Measurements from ENCODE around the gene NT5DC1. TPM values are rescaled to one million over a fixed set of nuclear protein-coding genes. Genes with fewer than 3 reads are reported as not detected.

The NT5DC1 gene
- total RNA-seq, 4 donors from 2014 or later = 5.0 to 34.5 (median 21.0) TPM

DNA sequence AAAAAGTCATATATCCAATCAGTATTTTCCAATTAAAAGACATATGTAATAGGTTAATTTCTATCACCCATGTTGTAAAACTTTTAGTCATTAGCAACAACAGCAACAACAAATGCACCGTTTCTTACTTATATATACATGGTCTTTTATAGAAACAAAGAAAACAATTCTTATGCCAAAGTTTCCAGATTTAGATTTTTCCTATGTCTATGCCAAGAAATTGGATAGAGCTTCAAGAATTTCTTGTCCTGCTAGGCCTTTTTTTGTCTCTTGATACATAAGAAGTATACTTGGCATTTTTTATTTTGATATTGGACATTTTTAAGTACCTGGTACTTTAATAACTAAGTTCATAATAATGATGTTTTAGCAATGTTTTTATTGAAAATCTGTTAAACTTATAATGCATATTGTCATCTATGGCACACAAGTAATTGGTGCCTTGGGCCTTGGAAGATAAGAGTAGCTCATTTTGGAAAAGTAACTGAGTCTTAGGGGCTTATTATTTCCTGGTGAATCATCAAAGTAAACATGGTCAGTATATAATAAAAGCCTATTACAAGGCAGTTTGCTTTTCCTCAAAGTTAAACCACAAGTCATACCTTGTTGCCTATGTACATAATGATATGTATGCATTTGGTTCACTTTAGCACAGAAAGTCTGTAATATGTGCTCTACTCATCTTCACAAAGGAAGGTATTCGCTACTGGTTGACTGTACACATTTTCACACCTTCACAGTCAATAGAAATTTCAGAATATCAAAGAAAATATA lies 29.9 kb upstream of the NT5DC1 start:
- Histone ChIP-seq H3K4me1 (no peaks in the 10 kb centered on the region), H3K4me3 (no peak overlapping the region), H3K9me3 (no peaks in the 10 kb centered on the region), H3K27ac (no peak overlapping the region), H3K36me3 (no peaks in the 10 kb centered on the region), H3K27me3 (no peaks in the 10 kb centered on the region)
- DNase-seq = no peak
- TF ChIP-seq POLR2A (IDR thresholded peaks at IDR 0.05) (no peak), CTCF (IDR thresholded peaks at IDR 0.05) (no peak)

GRCh38 chr6:116072368-116072767 lies 28.3 kb upstream of the NT5DC1 start:
- H3K9me3 ChIP-seq = no peaks in the 10 kb centered on the region
- H3K4me3 ChIP-seq = no peak overlapping the region
- no peak for DNase-seq
- H3K4me1 ChIP-seq = no peaks in the 10 kb centered on the region
- H3K36me3 ChIP-seq = no peaks in the 10 kb centered on the region
- H3K27ac ChIP-seq = no peak overlapping the region
- no peak for TF ChIP-seq CTCF (IDR thresholded peaks at IDR 0.05)
- H3K27me3 ChIP-seq = no peaks in the 10 kb centered on the region

DNA sequence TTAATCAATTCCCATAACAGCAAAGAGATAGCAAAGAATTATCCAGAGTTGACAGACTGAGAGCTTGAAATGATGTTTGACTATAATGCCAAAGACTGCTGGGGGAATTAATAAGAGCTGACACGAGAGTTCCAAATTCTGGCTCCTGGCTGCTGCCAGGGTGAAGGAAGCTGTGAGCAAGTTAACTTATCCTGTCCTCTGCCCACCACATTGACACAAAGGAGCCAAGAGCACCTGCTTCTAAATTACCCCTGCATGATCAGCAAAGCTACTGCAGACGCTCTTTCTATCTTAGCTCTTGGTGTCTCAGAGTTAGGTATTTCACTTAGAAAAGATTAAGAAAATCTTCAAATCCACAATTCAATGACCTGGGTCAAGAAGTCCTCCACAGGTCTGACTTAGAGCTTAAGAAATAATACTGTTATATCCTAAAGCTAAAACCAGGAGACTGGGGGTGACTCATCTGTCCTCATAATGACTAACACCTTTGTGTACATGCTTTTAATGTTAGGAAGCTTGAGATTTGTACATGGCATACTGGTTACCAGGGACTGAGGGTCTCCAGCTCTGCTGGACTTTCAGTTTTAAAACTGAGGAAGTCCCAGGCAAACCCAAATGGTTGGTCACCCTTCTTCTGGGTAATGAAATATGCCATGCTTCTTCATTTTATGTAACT lies 26.8 kb upstream of the NT5DC1 start:
- no peaks in the 10 kb centered on the region for H3K4me1 ChIP-seq
- no peaks in the 10 kb centered on the region for H3K9me3 ChIP-seq
- TF ChIP-seq CTCF (IDR thresholded peaks at IDR 0.05) (no peak), POLR2A (IDR thresholded peaks at IDR 0.05) (no peak)
- H3K4me3 ChIP-seq = no peak overlapping the region
- no peaks in the 10 kb centered on the region for H3K27me3 ChIP-seq
- H3K27ac ChIP-seq = no peak overlapping the region
- DNase-seq = no peak
- H3K36me3 ChIP-seq = no peaks in the 10 kb centered on the region

DNA sequence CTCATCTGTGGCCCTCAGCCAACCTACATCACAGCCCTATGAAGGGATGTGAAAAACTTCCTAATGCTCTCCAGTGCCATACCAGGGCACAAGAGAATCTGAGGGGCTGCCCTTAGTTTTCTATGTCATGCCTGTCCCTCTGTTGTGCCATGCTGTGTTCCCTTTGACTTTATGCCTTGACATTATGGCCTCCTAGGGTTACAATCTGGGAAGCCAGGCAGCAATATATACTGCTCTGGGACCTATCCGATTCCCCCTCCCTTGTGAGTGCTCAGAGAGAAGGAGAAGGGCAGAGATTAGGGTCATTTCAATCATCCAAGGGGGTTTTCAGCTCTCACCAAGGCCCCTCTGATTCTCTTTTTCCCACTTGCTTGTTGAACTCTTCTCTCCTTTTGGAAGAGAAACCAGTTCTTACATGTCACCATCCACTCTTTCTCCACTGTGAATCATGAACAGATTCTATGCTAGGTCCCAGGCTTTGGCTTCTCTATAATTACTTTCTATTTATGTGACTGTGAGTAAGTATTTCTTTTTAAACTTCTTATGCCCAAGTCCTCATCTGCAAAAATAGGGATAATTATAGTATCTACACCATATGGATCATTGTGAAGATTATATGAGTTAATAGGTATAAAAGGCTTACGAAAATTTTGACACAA lies 25.8 kb upstream of the NT5DC1 start:
- Histone ChIP-seq H3K27me3 (no peaks in the 10 kb centered on the region), H3K36me3 (no peaks in the 10 kb centered on the region), H3K27ac (no peak overlapping the region), H3K4me1 (no peaks in the 10 kb centered on the region), H3K4me3 (no peak overlapping the region), H3K9me3 (no peaks in the 10 kb centered on the region)
- DNase-seq = no peak
- TF ChIP-seq POLR2A (IDR thresholded peaks at IDR 0.05) (no peak), CTCF (IDR thresholded peaks at IDR 0.05) (no peak)

- no peak overlapping the region for H3K4me3 ChIP-seq
- DNase-seq = no peak
- H3K27ac ChIP-seq = no peak overlapping the region
- no peaks in the 10 kb centered on the region for H3K27me3 ChIP-seq
- no peaks in the 10 kb centered on the region for H3K36me3 ChIP-seq
- H3K9me3 ChIP-seq = no peaks in the 10 kb centered on the region
- H3K4me1 ChIP-seq = no peaks in the 10 kb centered on the region
- TF ChIP-seq POLR2A (IDR thresholded peaks at IDR 0.05) = no peak
- no peak for TF ChIP-seq CTCF (IDR thresholded peaks at IDR 0.05)
These were observed 22.1 kb upstream of the NT5DC1 start for GRCh38 chr6:116078522-116078921.

All from Peyer's patch (tissue), 4 donors.